ENCODE measurements around the gene CYCS.

DNA sequence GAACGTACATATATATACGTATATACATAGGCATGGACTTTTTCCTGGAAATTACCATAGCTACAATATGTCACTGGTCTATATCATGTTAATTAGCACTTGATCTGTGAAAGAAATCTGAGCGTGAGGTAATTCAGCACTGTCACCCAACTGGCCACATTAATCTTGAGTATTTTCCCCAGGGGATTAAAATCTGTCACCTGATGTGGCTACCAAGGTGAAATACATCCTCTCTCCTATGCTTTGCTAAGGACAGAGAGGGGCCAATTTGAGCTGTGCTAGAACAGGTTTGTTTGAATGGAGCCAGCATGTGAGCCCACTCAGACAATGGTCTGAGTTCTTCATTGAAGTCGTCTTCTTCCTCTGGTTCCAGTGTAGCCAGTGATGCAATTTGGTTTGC, 33.3 kb downstream of the CYCS start:
- TF ChIP-seq JUNB (IDR thresholded peaks at IDR 0.05) (no peak), POLR2A (IDR thresholded peaks at IDR 0.05; ENCODE audit: low read length) (no peak), CHD2 (IDR thresholded peaks at IDR 0.05; ENCODE audit: low read length, partially characterized antibody) (no peak)
- TF ChIP-seq, protein P1, sequence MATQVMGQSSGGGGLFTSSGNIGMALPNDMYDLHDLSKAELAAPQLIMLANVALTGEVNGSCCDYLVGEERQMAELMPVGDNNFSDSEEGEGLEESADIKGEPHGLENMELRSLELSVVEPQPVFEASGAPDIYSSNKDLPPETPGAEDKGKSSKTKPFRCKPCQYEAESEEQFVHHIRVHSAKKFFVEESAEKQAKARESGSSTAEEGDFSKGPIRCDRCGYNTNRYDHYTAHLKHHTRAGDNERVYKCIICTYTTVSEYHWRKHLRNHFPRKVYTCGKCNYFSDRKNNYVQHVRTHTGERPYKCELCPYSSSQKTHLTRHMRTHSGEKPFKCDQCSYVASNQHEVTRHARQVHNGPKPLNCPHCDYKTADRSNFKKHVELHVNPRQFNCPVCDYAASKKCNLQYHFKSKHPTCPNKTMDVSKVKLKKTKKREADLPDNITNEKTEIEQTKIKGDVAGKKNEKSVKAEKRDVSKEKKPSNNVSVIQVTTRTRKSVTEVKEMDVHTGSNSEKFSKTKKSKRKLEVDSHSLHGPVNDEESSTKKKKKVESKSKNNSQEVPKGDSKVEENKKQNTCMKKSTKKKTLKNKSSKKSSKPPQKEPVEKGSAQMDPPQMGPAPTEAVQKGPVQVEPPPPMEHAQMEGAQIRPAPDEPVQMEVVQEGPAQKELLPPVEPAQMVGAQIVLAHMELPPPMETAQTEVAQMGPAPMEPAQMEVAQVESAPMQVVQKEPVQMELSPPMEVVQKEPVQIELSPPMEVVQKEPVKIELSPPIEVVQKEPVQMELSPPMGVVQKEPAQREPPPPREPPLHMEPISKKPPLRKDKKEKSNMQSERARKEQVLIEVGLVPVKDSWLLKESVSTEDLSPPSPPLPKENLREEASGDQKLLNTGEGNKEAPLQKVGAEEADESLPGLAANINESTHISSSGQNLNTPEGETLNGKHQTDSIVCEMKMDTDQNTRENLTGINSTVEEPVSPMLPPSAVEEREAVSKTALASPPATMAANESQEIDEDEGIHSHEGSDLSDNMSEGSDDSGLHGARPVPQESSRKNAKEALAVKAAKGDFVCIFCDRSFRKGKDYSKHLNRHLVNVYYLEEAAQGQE (IDR thresholded peaks at IDR 0.05): no peak
- TF ChIP-seq, protein P2, sequence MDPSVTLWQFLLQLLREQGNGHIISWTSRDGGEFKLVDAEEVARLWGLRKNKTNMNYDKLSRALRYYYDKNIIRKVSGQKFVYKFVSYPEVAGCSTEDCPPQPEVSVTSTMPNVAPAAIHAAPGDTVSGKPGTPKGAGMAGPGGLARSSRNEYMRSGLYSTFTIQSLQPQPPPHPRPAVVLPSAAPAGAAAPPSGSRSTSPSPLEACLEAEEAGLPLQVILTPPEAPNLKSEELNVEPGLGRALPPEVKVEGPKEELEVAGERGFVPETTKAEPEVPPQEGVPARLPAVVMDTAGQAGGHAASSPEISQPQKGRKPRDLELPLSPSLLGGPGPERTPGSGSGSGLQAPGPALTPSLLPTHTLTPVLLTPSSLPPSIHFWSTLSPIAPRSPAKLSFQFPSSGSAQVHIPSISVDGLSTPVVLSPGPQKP (IDR thresholded peaks at IDR 0.05; ENCODE audit: low read depth, low read length): no peak
- TF ChIP-seq, protein P3, sequence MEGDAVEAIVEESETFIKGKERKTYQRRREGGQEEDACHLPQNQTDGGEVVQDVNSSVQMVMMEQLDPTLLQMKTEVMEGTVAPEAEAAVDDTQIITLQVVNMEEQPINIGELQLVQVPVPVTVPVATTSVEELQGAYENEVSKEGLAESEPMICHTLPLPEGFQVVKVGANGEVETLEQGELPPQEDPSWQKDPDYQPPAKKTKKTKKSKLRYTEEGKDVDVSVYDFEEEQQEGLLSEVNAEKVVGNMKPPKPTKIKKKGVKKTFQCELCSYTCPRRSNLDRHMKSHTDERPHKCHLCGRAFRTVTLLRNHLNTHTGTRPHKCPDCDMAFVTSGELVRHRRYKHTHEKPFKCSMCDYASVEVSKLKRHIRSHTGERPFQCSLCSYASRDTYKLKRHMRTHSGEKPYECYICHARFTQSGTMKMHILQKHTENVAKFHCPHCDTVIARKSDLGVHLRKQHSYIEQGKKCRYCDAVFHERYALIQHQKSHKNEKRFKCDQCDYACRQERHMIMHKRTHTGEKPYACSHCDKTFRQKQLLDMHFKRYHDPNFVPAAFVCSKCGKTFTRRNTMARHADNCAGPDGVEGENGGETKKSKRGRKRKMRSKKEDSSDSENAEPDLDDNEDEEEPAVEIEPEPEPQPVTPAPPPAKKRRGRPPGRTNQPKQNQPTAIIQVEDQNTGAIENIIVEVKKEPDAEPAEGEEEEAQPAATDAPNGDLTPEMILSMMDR (IDR thresholded peaks at IDR 0.05): no peak

Measured in A549 (cell line).